HG03565 (cell line): ENCODE data around the gene ARL6IP4.
"Not testable (repeated sequence)": the region's sequence is repeated elsewhere in the genome, so short reads cannot be mapped to it uniquely, and the experiment has no call there.

Source experiments
- ATAC-seq: cut with Tn5 transposase; IDR thresholded peaks from one replicate; pipeline ENCODE4 v1.9.1; 2021; ENCODE audit warnings: mild to moderate bottlenecking, moderate library complexity; ENCODE audit not compliant: unreplicated experiment

Gene ARL6IP4

GRCh38 chr12:123005081-123005626 is 24.7 kb downstream of the ARL6IP4 start:
- ATAC-seq: no peak

DNA sequence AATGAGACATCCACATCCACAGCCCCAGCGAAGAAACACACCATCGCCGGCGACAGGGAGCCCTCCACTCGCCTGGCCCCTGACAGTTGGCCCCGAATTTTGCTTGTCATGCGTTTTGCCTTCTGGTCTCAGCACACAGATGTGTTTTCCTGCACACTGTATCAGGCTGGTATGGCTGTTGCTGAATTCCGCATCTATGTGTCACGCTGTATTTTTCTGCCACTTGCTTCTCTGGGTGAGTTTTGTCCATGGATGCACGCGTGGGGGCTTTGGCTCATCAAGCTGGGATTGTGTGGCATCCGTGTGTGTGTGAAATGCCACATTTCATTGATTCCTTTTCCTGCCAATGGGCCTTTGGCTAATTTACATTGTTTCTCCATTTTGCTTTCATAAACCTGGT is 26.5 kb downstream of the ARL6IP4 start:
- ATAC-seq: no peak

GRCh38 chr12:123010110-123010509 is 29.6 kb downstream of the ARL6IP4 start:
- no peak for ATAC-seq

- ATAC-seq: no peak
Observed at GRCh38 chr12:123010681-123011080, 30.2 kb downstream of the ARL6IP4 start.

DNA sequence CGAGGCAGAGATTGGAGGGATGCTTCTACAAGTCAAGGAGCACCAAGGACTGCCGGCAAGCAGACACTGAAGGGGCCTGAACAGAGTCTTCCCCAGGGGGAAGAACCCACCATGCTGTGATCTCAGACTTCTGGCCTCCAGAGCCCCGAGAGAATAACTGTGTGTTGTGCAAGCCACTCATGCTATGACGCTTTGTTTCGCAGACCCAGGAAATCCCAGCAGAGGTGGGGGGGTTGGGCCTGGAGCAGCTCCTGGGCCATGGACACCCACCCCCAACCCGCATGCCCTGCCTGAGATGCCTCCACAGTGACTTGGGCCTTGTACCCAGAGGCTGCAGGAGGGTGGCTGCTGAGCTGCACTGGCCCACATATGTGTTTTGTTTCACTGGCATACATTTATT is 31.2 kb downstream of the ARL6IP4 start:
- ATAC-seq: no peak

DNA sequence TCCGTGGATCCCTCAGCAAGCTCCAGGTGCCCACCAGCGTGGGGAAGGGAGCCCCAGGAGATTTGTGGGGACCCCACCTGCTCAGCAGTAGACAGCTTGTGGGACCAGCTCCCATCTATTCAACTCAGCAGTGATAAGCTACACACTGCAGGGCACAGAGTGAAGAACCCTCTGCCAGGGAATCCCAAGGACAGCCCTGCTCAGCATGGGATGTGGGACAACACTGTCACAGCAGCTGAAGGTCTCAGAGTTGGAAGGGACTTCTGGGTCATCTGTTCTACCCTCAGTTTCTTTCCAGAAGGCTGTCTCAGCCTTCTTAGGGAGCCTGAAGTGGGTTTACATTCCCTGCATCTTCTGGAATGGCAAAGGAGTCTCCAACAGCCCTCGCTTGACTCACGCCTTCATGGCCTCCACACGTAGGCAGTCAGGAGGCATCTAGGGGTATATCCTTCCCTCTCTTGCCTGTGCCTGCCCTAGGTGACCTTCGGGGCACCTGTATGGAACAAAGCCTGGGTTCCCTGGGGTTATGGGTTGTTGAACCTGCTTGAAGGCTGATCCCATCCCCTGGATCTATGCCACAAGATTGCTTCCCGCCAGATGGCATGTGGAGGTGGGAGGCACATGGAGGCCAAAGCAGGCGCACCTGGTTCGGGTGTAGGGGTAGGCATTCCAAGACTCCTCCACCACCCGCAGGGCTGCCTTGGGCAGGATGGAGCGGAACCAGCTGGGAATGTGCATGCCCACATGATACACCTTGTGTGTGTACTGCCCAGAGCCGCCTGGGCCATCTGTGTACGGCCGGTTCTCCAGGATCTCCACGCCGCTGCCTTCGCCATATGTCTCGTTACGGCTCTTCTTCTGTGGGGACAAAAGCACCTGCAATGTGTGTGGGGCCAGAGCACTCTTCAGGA is 33.0 kb downstream of the ARL6IP4 start:
- ATAC-seq: no peak

DNA sequence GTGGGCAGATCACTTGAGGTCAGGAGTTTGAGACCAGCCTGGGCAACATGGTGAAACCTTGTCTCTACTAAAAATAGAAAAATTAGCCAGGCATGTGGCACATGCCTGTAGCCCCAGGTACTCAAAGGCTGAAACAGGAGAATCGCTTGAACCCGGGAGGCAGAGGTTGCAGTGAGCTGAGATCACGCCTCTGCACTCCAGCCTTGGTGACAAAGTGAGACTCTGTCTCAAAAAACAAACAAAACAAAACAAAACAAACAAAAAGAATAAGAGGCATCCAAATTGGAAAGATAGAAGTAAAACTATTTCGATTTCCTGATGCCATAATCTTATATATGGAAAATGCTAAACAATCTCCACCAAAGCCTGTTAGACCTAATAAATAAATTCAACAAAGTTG is 34.0 kb downstream of the ARL6IP4 start:
- ATAC-seq: not testable (repeated sequence)

- ATAC-seq: no peak
Observed at GRCh38 chr12:123017753-123018152, 37.3 kb downstream of the ARL6IP4 start.

DNA sequence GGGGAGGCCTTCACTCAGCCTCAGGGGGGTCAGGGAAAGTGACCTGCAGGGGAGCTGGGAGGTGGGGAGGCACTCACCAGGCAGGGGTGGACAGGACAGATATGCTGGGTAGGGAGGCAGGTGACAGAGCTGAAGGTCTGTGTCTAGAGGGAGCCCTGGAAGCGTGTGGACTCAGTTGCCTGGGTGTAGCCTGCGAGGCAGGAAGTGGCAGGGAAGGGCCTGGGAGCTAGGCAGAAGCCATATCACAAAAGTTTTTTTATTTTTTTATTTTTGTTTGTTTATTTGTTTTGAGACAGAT is 39.3 kb downstream of the ARL6IP4 start:
- ATAC-seq: no peak

DNA sequence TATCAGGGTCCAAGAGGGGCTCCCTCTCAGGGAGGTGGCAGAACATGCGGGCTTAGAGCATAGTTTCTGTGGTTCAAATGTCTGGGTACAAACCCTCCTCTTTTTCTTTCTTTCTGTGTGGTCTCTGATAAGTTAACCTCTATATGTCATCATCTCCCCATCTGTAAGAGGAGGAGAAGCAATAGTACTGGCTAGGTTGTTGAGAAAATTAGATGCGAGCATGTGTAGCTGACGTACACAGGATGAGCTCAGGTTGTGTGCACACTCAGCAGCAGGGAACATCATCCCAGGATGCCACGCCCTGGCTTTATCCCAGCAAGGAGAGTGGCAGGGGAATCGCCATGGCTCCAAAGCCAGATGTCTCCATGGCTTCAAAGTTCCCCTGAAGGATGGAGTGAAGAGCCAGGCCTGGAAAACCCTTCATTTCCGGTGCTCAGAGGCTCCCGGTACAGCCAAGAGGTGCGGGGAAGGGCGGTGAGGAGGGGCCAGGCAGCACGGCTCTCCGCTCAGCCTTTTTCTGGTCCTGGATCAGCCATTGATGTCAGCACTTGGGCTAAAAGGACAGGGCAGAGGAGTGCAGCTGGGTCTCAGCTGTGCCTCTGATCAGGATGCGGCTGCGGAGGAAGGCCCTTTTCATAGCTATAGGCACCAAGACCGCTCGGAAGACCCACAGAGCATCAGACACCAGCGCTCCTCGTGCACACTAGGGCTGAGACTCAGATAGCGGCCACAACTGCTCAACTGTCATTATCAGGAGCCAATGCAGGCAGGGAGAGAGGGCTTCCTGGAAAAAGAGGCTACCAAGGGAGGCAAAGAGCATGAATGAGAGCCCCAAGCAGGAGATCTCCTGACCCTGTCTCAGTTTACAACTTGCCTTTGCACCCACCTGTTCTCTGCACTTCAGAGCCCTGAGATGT is 41.5 kb downstream of the ARL6IP4 start:
- ATAC-seq: no peak

DNA sequence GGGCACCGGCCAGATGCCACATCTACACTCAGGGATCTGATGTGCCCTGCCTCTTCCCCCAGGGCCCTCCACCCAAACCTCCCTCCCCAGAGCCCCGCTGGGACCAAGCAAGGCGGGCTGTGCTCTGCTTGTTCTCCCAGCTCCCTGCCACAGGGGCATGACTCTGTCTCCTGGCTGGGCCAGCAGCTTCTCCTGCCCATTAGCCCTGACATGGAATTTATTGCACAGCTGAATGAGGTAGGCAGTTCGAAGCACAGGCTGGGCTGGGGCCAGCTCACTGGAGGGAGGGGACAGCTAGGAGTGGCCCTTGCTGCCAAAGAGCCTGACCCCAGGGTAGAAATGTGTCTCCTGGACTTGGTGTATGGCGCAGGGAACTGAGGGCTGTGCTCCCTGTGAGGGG is 42.4 kb downstream of the ARL6IP4 start:
- no peak for ATAC-seq

DNA sequence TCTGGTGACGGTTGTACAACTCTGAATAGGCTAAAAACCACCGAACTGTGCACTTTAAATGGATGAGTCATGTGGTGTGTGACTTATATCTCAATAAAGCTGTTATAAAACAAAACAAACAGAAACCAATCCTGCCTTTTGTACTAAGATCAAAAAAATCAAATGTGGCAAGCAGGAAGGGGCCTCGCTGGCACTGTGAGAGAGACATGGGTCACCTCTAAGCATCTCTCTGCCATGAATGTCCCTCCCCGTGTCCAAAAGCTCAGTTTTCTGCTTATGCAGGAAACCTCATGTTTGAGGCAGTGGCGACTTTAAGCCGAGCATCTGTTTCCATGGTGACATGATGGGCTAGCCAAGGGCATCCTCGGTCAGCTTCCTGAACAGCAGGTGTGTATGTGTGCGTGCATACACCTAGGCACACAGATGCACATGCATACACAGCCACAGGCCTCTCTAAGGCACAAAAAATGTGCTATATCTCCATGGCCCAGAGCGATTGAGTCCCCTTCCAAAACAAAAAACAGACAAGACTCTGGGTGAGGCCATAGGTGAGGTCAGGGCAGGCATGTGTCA is 44.4 kb downstream of the ARL6IP4 start:
- ATAC-seq: no peak

DNA sequence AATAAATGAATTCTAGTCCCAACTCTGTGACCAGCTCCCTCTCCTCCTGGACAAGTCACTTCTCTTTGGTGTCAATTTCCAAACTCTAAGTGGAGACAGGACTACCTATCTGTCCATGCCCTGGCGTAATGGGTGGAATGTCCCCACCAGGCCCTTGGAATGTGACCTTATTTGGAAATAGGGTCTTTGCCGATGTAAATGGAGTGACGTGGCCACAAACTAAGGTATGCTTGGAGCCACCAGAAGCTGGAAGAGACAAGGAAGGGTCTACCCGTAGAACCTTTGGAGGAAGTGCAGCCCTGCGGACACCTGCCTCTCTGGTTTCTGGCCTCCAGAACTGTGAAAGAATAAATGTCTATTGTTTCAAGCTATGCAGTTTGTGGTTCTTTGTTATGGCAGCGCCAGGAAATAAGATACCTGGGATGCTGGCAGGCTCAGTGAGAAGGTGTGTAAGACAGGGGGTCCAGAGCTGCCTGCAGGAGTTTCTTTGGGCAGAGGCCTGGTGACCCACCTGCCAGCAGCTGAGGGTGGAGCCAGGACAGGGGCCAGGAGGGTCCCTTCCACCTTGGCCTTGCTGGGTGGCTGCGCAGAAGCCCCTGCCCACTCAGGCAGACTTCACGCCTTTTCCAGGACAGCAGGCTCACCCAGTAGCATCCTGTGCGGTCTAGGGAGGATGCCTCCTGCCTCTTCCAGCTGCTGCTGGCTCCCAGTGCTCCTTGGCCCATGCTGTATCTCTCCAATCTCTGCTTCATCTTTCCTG is 45.8 kb downstream of the ARL6IP4 start:
- ATAC-seq: no peak

GRCh38 chr12:123027726-123028445 is 47.4 kb downstream of the ARL6IP4 start:
- no peak for ATAC-seq

DNA sequence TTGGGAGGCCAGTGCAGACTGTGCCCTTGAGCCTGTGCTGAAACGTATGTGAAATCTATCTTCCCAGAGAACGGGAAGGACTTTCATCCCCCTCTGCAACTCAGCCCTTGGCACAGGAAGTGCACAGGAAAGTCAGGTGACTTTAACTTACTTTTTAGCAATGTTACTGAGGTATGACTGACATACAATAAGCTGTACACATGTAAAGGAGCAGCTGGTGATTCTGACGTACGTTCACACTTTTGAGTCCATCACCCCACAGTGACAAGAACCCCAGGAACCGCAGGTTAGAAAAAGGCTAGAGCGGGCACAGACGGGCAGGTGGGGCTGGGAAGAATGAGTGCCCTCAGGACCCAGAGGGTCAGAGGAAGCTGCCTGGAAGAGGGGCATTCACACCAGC is 48.0 kb downstream of the ARL6IP4 start:
- no peak for ATAC-seq

GRCh38 chr12:123029550-123029949 is 49.1 kb downstream of the ARL6IP4 start:
- ATAC-seq: no peak

DNA sequence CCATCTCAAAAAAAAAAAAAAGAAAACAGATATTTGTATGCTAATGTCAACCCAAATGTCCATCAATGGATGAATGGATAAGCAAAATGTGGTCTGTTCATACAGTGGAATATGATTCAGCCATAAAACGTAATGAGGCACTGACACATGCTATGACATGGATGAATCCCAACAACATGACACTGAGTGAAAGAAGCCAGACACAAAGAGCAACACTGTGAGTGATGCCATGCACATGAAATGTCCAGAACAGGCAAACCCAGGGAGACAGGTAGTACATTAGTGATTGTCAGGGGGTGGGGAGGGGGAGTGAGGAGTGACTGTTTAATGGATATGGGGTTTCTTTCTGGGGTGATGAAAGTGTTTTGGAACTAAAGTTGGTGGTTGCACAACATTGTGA is 50.2 kb downstream of the ARL6IP4 start:
- ATAC-seq: no peak

DNA sequence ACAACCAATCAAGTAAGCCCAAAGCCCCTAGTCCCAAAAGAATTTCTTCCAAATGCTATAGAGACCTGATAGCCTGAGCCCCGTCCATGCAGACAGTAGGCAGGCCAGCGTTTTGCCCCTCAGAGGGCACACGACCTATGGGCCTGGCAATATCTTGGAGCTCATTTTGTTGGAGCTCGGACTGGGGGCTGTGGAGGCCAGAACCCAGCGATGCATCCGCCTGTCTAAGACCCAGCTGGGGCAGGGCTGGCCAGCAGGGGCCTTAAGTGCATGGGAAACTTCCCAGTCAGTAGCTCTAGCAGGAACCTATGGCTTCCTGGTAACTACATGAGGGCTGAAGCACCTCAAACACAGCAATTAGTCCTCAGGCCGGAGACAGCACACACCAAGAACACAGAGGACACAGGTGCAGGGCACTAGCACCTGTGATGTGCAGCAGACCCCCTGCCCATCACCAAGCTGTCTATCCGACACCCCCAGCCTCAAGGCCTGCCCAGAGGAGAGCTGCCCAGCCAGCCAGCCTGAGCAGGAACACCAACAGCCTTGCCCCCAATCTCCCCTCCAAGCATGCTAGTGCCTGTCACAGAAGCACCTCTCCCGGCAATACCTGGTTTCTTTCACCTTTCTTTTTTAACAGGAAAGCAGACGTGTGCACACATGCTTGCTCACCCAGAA is 50.8 kb downstream of the ARL6IP4 start:
- no peak for ATAC-seq
